OCI-LY7 (cell line): ENCODE measurements around the gene CDK17.

Source experiments
- CTCF ChIP-seq: fragments of 200-600 bp; sonication (generic); conservative IDR thresholded peaks from 2 replicates; pipeline ENCODE4 v1.5.1; 2014; ENCODE audit warnings: mild to moderate bottlenecking, antibody characterized with exemption, low read length, moderate library complexity, mixed read lengths
- EZH2phosphoT487 ChIP-seq: fragments of 200-600 bp; sonication (generic); IDR thresholded peaks from 2 replicates; pipeline ENCODE4 v1.6.1; 2018; ENCODE audit warnings: low read depth, borderline replicate concordance, mild to moderate bottlenecking, mixed run types, antibody characterized with exemption, low read length, moderate library complexity, mixed read lengths

GRCh38 chr12:96310067-96310466, 90.2 kb downstream of the CDK17 start:
- TF ChIP-seq CTCF (no peak), EZH2phosphoT487 (no peak)
